ENCODE measurements around the gene TTLL6. TPM values are rescaled to one million over a fixed set of nuclear protein-coding genes. Genes with fewer than 3 reads are reported as not detected.

TTLL6 gene
- total and polyA plus RNA-seq, 9 of the 15 experiments (the other 6 are each of a cell fraction or from before 2014, with no cell fraction given), result 0.05 TPM; not detected in 8

- TF ChIP-seq ZNF165 (CRISPR knock-in tag; IDR thresholded peaks at IDR 0.05; ENCODE audit: borderline replicate concordance), result peak; percentile 79; the same call in 1 of the 2 replicates
- TF ChIP-seq ZC3H8 (IDR thresholded peaks at IDR 0.05), result no peak
- TF ChIP-seq ZNF444 (CRISPR knock-in tag; IDR thresholded peaks at IDR 0.05), result peak; percentile 93
- TF ChIP-seq ZFP30 (CRISPR knock-in tag; IDR thresholded peaks at IDR 0.05; ENCODE audit: borderline replicate concordance), result no peak
- TF ChIP-seq, protein P1, sequence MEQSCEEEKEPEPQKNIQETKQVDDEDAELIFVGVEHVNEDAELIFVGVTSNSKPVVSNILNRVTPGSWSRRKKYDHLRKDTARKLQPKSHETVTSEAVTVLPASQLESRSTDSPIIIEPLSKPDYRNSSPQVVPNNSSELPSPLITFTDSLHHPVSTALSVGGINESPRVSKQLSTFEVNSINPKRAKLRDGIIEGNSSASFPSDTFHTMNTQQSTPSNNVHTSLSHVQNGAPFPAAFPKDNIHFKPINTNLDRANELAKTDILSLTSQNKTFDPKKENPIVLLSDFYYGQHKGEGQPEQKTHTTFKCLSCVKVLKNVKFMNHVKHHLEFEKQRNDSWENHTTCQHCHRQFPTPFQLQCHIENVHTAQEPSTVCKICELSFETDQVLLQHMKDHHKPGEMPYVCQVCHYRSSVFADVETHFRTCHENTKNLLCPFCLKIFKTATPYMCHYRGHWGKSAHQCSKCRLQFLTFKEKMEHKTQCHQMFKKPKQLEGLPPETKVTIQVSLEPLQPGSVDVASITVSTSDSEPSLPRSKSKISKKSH (CRISPR knock-in tag; IDR thresholded peaks at IDR 0.05), result peak; percentile 83; the same call in 1 of the 2 replicates
- TF ChIP-seq ZNF561 (CRISPR knock-in tag; conservative IDR thresholded peaks at IDR 0.05), result peak; percentile 93
- TF ChIP-seq TEAD2 (tag; IDR thresholded peaks at IDR 0.05), result peak; percentile 98
- no peak for TF ChIP-seq EHMT2 (IDR thresholded peaks at IDR 0.05)
- no peak for TF ChIP-seq NRF1 (conservative IDR thresholded peaks at IDR 0.05 in 1 of 2, IDR thresholded peaks at IDR 0.05 in 1 of 2)
- TF ChIP-seq ZNF407 (IDR thresholded peaks at IDR 0.05; ENCODE audit: low read depth), result no peak
- TF ChIP-seq ZKSCAN3 (CRISPR knock-in tag; IDR thresholded peaks at IDR 0.05), result peak; percentile 62; the same call in 1 of the 2 replicates
- peak; percentile 99 for TF ChIP-seq GTF2A2 (tag; IDR thresholded peaks at IDR 0.05)
- TF ChIP-seq DLX4 (CRISPR knock-in tag; IDR thresholded peaks at IDR 0.05), result no peak
- no peak for TF ChIP-seq ARID2 (IDR thresholded peaks at IDR 0.05)
- no peak for TF ChIP-seq PHF8 (IDR thresholded peaks at IDR 0.05; ENCODE audit: borderline replicate concordance, low read length)
- peak; percentile 36 to 83; a peak in 3 of 4 replicates for TF ChIP-seq MAZ (CRISPR knock-in tag; conservative IDR thresholded peaks at IDR 0.05 in 1 of 2, IDR thresholded peaks at IDR 0.05 in 1 of 2)
- TF ChIP-seq, protein P2, sequence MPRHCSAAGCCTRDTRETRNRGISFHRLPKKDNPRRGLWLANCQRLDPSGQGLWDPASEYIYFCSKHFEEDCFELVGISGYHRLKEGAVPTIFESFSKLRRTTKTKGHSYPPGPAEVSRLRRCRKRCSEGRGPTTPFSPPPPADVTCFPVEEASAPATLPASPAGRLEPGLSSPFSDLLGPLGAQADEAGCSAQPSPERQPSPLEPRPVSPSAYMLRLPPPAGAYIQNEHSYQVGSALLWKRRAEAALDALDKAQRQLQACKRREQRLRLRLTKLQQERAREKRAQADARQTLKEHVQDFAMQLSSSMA (CRISPR knock-in tag; IDR thresholded peaks at IDR 0.05), result peak; percentile 79; the same call in 1 of the 2 replicates
These were observed 8.7 kb upstream of the TTLL6 start (continued) for GRCh38 chr17:48825446-48826381.
